ENCODE data around the gene AKT2. TPM values are rescaled to one million over a fixed set of nuclear protein-coding genes. Genes with fewer than 3 reads are reported as not detected.

Gene AKT2
- total RNA-seq, 3 donors from 2014 or later (not counting 1 experiment from before 2014, with no cell fraction given) = 234 to 292 (median 261) TPM

GRCh38 chr19:40192758-40193586 lies 92.2 kb downstream of the AKT2 start:
- ATAC-seq (no peak), DNase-seq (no peak)
- H3K27me3 ChIP-seq (ENCODE audit: control insufficient read depth, insufficient read depth, low read length) = no peaks in the 10 kb centered on the region
- peaks cover 23% of the 10 kb centered on the region for H3K4me1 ChIP-seq (ENCODE audit: control insufficient read depth, insufficient read depth, low read length)
- Mint-ChIP-seq H3K4me3 (peak overlapping the region; percentile 67), H3K4me1 (peaks cover 21 to 39% of the 10 kb centered on the region in 2 donors), H3K36me3 (no peaks in the 10 kb centered on the region), H3K27ac (peak overlapping the region in 1 of 2 donors; percentile 44), H3K9me3 (no peaks in the 10 kb centered on the region), H3K27me3 (ENCODE audit: low read depth in 2 of 2) (no peaks in the 10 kb centered on the region)
- no peaks in the 10 kb centered on the region for H3K9me3 ChIP-seq (ENCODE audit: control insufficient read depth, insufficient read depth, low read length)
- 97% methylated on average over 5 of the region's 5 CpGs for WGBS (ENCODE audit: insufficient coverage)
- no peak overlapping the region for H3K27ac ChIP-seq (ENCODE audit: low read length)
- intact Hi-C loops (cut with micrococcal nuclease) = no loop called here
- no peak for TF ChIP-seq CTCF (IDR thresholded peaks at IDR 0.05)
- no peaks in the 10 kb centered on the region for H3K36me3 ChIP-seq (ENCODE audit: control insufficient read depth, insufficient read depth, low read length)
- H3K4me3 ChIP-seq (ENCODE audit: low read length) = no peak overlapping the region

DNA sequence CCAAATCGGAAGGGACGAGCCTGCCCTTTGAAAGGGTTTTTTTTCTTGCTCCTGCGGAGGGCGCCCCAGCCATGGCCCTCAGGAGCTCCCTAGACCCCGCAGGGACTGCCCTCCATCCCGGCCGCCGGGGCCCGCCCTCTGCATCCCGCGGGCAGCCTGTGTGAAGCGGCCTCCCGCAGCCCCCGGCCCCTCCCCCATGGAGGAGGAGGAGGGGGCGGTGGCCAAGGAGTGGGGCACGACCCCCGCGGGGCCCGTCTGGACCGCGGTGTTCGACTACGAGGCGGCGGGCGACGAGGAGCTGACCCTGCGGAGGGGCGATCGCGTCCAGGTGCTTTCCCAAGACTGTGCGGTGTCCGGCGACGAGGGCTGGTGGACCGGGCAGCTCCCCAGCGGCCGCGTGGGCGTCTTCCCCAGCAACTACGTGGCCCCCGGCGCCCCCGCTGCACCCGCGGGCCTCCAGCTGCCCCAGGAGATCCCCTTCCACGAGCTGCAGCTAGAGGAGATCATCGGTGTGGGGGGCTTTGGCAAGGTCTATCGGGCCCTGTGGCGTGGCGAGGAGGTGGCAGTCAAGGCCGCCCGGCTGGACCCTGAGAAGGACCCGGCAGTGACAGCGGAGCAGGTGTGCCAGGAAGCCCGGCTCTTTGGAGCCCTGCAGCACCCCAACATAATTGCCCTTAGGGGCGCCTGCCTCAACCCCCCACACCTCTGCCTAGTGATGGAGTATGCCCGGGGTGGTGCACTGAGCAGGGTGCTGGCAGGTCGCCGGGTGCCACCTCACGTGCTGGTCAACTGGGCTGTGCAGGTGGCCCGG lies 93.1 kb downstream of the AKT2 start:
- TF ChIP-seq CTCF (IDR thresholded peaks at IDR 0.05) = no peak
- Histone ChIP-seq H3K4me1 (ENCODE audit: control insufficient read depth, insufficient read depth, low read length) (peaks cover 23% of the 10 kb centered on the region), H3K27me3 (ENCODE audit: control insufficient read depth, insufficient read depth, low read length) (no peaks in the 10 kb centered on the region), H3K27ac (ENCODE audit: low read length) (no peak overlapping the region), H3K9me3 (ENCODE audit: control insufficient read depth, insufficient read depth, low read length) (no peaks in the 10 kb centered on the region), H3K36me3 (ENCODE audit: control insufficient read depth, insufficient read depth, low read length) (no peaks in the 10 kb centered on the region), H3K4me3 (ENCODE audit: low read length) (peak overlapping the region; percentile 40)
- intact Hi-C loops (cut with micrococcal nuclease) = no loop called here
- H3K4me1 Mint-ChIP-seq = peaks cover 21 to 39% of the 10 kb centered on the region in 2 donors
- ATAC-seq (peak in 2 of 3 donors; percentile 12 to 13), DNase-seq (peak; percentile 19 to 25)
- peak overlapping the region in 1 of 2 donors; percentile 44 for H3K27ac Mint-ChIP-seq
- WGBS (ENCODE audit: insufficient coverage) = 22% methylated on average over 62 of the region's 62 CpGs
- H3K4me3 Mint-ChIP-seq = peak overlapping the region; percentile 67
- H3K36me3 Mint-ChIP-seq = no peaks in the 10 kb centered on the region
- H3K27me3 Mint-ChIP-seq (ENCODE audit: low read depth in 2 of 2) = no peaks in the 10 kb centered on the region
- no peaks in the 10 kb centered on the region for H3K9me3 Mint-ChIP-seq

GRCh38 chr19:40190891-40191835 lies 94.0 kb downstream of the AKT2 start, which contains the start of gene MAP3K10:
Gene MAP3K10 (plus strand): TSS chr19:40191426. CDS start chr19:40192032, 606 bp downstream.
- ATAC-seq (peak; percentile 86 to 92 (median 91)), DNase-seq (peak; percentile 77 to 83)
- Histone ChIP-seq H3K36me3 (ENCODE audit: control insufficient read depth, insufficient read depth, low read length) (no peaks in the 10 kb centered on the region), H3K27ac (ENCODE audit: low read length) (peak within 1 kb of the TSS; percentile 87), H3K9me3 (ENCODE audit: control insufficient read depth, insufficient read depth, low read length) (no peaks in the 10 kb centered on the region), H3K4me1 (ENCODE audit: control insufficient read depth, insufficient read depth, low read length) (peaks cover 23% of the 10 kb centered on the region), H3K4me3 (ENCODE audit: low read length) (peak within 1 kb of the TSS; percentile 85), H3K27me3 (ENCODE audit: control insufficient read depth, insufficient read depth, low read length) (no peaks in the 10 kb centered on the region)
- H3K36me3 Mint-ChIP-seq = no peaks in the 10 kb centered on the region
- H3K4me1 Mint-ChIP-seq = peaks cover 21 to 39% of the 10 kb centered on the region in 2 donors
- WGBS (ENCODE audit: insufficient coverage) = under 1% methylated on average over 112 of the region's 116 CpGs
- no peak for TF ChIP-seq CTCF (IDR thresholded peaks at IDR 0.05)
- no peaks in the 10 kb centered on the region for H3K27me3 Mint-ChIP-seq (ENCODE audit: low read depth in 2 of 2)
- no peaks in the 10 kb centered on the region for H3K9me3 Mint-ChIP-seq
- intact Hi-C loops (cut with micrococcal nuclease) = no loop called here
- H3K4me3 Mint-ChIP-seq = peak within 1 kb of the TSS; percentile 91
- peak within 1 kb of the TSS; percentile 79 to 89 for H3K27ac Mint-ChIP-seq
